ENCODE data around the gene RAB11A. TPM values are rescaled to one million over a fixed set of nuclear protein-coding genes. Genes with fewer than 3 reads are reported as not detected.

The RAB11A gene
- 41.2 and 50.8 TPM in 2 replicates for total RNA-seq

DNA sequence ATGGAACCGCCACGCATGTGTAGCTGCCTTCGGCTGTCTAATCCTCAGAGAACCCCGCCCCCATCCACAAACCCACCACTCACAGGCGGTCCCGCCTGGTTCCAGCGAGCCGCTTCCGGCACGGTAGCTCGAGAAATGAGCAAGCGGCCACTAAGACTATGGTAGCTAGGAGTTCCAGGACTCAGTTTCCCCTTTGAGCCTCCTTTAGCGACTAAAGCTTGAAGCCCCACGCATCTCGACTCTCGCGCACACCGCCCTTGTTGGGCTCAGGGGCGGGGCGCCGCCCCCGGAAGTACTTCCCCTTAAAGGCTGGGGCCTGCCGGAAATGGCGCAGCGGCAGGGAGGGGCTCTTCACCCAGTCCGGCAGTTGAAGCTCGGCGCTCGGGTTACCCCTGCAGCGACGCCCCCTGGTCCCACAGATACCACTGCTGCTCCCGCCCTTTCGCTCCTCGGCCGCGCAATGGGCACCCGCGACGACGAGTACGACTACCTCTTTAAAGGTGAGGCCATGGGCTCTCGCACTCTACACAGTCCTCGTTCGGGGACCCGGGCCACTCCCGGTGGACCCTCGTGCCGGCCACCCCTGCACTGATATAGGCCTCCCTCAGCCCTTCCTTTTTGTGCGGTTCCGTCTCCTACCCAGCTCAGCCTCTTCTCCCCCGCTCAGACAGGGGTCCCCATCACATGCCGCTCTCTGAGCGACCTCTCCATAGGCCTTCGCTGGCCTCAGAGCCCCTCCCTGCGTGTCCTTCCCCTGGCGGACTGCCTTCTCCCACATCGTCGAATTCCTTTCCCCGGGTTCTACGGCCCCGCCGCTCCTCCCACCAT, at the start of gene RAB11A:
RAB11A (plus strand) TSS at position 366 of the 828 bp plus-strand sequence; CDS start at position 461, 95 bp downstream.

Small RNA genes lying within 50 kb of the gene (small RNA-seq; reads per million reads assigned to genes)
- gene RF00026: not detected

Other genes with a start within 250 kb of the RAB11A start
- gene SLC24A1, start 247.6 kb upstream of the RAB11A start, total RNA-seq: 8.5 and 9.0 TPM in 2 replicates
- 25.4 and 30.5 TPM in 2 replicates for gene DENND4A, start 77.2 kb upstream of the RAB11A start, total RNA-seq

Measured in subcutaneous preadipocyte (primary cell).